ENCODE results near the gene SACS. TPM values are rescaled to one million over a fixed set of nuclear protein-coding genes. Genes with fewer than 3 reads are reported as not detected.

SACS gene
- total RNA-seq, 4 donors from 2014 or later: 2.4 to 5.0 (median 3.9) TPM

DNA sequence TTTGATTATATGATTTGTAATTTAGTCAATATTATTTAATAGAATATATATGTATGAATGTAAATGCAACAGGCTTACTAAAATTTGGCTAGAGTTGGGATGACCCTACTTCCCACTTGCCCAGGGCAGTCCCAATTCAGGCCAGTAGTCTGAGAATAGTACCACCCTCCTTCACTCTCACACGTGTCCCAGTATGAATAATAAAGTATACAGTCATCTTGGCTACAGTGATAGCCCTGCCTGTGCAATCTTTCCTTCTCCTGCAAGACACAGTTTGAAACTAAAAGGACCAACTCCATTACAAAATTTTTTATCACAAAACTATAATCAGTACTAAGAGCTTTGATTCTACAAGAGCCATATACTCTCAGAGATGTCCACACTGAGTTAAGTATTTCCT lies 76.2 kb downstream of the SACS start:
- no peak for DNase-seq (ENCODE audit: low spot score in 2 of 2)
- TF ChIP-seq, protein P1, sequence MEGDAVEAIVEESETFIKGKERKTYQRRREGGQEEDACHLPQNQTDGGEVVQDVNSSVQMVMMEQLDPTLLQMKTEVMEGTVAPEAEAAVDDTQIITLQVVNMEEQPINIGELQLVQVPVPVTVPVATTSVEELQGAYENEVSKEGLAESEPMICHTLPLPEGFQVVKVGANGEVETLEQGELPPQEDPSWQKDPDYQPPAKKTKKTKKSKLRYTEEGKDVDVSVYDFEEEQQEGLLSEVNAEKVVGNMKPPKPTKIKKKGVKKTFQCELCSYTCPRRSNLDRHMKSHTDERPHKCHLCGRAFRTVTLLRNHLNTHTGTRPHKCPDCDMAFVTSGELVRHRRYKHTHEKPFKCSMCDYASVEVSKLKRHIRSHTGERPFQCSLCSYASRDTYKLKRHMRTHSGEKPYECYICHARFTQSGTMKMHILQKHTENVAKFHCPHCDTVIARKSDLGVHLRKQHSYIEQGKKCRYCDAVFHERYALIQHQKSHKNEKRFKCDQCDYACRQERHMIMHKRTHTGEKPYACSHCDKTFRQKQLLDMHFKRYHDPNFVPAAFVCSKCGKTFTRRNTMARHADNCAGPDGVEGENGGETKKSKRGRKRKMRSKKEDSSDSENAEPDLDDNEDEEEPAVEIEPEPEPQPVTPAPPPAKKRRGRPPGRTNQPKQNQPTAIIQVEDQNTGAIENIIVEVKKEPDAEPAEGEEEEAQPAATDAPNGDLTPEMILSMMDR (IDR thresholded peaks at IDR 0.05): no peak
- TF ChIP-seq POLR2A (IDR thresholded peaks at IDR 0.05): no peak
- intact Hi-C loops (cut with DNase I; ENCODE audit: low total_unique reads): no loop called here
- H3K4me3 ChIP-seq (ENCODE audit: low read depth, poor library complexity, severe bottlenecking): no peak overlapping the region
- WGBS, 2 donors: 60 to 86% methylated on average over 1 of the region's 1 CpG

DNA sequence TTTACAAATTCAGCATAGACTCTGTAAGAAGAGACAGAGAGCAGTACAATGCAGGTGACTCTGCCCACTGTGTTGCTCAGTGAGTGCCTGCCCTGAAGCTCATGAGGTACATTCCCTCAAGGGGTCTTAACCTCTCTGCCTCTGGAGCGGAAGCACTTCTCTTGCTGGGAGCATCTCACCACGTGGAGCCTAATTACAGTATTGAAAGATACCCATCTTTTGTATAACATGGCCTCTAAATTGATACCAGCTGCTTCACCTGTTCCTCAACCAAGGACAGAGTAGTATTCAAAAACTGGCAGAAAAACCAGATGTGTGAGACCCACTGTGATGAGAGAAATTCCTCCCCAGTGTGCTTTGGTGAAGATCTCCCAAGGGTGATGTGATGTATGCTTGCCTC lies 77.1 kb downstream of the SACS start:
- no peak for DNase-seq (ENCODE audit: low spot score in 2 of 2)
- H3K4me3 ChIP-seq (ENCODE audit: low read depth, poor library complexity, severe bottlenecking): no peak overlapping the region
- TF ChIP-seq, protein P1 (IDR thresholded peaks at IDR 0.05): no peak
- no peak for TF ChIP-seq POLR2A (IDR thresholded peaks at IDR 0.05)
- WGBS, 2 donors: 67 to 80% methylated on average over 2 of the region's 2 CpGs
- intact Hi-C loops (cut with DNase I; ENCODE audit: low total_unique reads): no loop called here

DNA sequence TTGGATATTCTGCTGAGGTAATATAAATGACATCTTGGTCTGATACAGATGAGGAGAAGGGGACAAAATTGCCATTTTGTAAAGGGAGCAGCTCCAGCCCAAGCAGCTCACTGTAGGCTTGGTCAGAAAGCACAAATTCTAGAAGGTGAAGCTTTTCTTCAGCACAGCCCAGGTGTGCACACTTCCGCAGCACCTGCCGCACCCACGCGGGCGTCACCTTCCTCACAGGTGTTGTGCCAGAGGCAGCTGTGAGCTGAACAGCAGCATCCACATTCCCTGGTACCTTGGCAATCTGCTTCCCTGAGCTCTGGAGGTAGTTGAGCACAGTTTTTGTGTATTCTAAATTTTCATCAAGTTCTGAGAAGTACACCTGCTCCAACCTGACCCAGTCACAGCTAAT lies 79.0 kb downstream of the SACS start:
- intact Hi-C loops (cut with DNase I; ENCODE audit: low total_unique reads): no loop called here
- DNase-seq (ENCODE audit: low spot score in 2 of 2): no peak
- H3K4me3 ChIP-seq (ENCODE audit: low read depth, poor library complexity, severe bottlenecking): no peak overlapping the region
- TF ChIP-seq POLR2A (IDR thresholded peaks at IDR 0.05): no peak
- TF ChIP-seq, protein P1 (IDR thresholded peaks at IDR 0.05): no peak
- WGBS, 2 donors: 42 to 70% methylated on average over 5 of the region's 5 CpGs

DNA sequence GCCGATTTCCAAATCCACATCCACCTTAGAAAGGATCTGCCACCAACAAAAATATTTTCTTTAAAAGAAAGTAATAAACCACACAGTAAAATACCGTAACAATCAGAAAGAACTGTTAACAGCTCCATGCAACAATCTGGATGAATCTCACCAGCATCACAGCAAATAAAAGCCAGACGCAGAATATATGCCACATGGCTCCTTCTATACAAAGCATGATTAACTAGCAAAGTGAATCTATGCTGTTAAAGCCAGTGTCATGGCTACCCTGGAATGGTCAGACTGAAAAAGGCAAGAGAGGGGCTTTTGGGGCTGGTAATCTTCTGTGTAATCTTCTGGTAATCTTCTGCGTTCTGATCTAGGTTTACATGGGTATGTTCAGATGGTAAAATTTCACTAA lies 81.3 kb downstream of the SACS start:
- DNase-seq (ENCODE audit: low spot score in 2 of 2): no peak
- intact Hi-C loops (cut with DNase I; ENCODE audit: low total_unique reads): no loop called here
- no peak overlapping the region for H3K4me3 ChIP-seq (ENCODE audit: low read depth, poor library complexity, severe bottlenecking)
- WGBS, 2 donors: 62 to 63% methylated on average over 4 of the region's 4 CpGs
- no peak for TF ChIP-seq POLR2A (IDR thresholded peaks at IDR 0.05)
- TF ChIP-seq, protein P1 (IDR thresholded peaks at IDR 0.05): no peak

DNA sequence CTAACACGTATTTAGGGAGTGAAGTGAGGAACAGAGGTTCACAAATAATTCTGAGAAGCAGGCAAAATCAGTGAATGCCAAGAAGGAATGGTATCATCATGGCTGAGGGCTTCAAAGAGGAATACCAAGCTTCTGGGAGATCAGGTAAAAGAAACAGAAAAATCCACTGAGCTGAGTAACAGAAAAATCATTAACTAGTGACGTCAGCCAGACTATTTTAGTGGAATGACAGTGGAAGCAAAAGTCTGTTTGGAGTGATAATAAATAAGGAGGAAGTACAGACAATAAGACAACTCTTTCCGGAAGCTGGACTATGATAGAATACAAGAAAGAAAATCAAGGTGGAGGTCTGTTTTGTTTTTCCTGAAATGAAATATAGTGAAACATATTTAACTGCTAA lies 83.5 kb downstream of the SACS start:
- no peak overlapping the region for H3K4me3 ChIP-seq (ENCODE audit: low read depth, poor library complexity, severe bottlenecking)
- intact Hi-C loops (cut with DNase I; ENCODE audit: low total_unique reads): no loop called here
- WGBS, 2 donors: 81% methylated on average over 3 of the region's 3 CpGs
- TF ChIP-seq, protein P1 (IDR thresholded peaks at IDR 0.05): no peak
- no peak for TF ChIP-seq POLR2A (IDR thresholded peaks at IDR 0.05)
- no peak for DNase-seq (ENCODE audit: low spot score in 2 of 2)

DNA sequence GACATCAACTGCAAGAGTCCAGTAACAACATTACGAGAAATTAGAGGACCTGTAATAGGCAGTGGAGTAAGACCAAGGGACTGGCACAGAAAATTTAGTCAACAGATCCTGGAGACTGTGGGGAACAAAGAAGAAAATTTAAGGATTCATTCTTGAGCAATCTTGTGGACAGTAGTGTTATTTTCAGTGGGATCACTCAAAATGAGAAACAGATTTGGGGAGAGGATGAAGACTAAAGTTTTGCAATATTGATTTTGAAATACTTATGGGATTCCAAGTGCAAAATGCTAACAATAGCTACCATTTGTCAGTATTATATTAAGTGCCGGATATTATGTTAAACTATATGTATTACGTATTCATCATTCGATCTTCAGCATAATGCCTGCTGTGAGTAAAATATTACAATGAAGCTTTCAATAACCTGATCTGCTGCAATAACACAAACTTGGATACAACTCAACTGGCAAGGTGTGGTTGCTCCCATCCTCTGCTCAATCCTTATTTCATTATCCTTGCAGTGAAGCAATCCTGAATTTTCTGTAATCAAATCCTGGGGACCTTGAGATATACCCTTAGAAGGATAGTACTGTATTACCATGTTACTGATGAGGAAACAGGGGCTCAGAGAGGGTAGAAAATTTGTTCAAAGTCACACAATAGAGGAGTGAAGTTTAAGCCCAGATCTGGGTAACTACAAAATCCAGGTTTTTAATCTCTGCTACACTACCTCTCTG lies 84.2 kb downstream of the SACS start:
- intact Hi-C loops (cut with DNase I; ENCODE audit: low total_unique reads): no loop called here
- TF ChIP-seq POLR2A (IDR thresholded peaks at IDR 0.05): no peak
- TF ChIP-seq, protein P1 (IDR thresholded peaks at IDR 0.05): no peak
- H3K4me3 ChIP-seq (ENCODE audit: low read depth, poor library complexity, severe bottlenecking): no peak overlapping the region
- peak in 1 of 2 donors; percentile 28 for DNase-seq (ENCODE audit: low spot score in 2 of 2)
- WGBS, 2 donors: 62 to 66% methylated on average over 4 of the region's 4 CpGs
